Nephron progenitor cell (in vitro differentiated cells): Measurements from ENCODE around the gene AVEN.
A peak's percentile ranks its signal among the peaks of the same experiment; 100 is the strongest.

Experiments
- DNase-seq: peaks from one replicate; pipeline ENCODE4 v3.0.0; 2021
- H3K27ac Mint-ChIP-seq: 2 replicates; pipeline ENCODE4 v1.8.0; 2021; ENCODE audit warnings: mild to moderate bottlenecking, moderate library complexity, mixed read lengths
- H3K27me3 Mint-ChIP-seq: 2 replicates; pipeline ENCODE4 v1.8.0; 2021; ENCODE audit warnings: mild to moderate bottlenecking, low read depth, mixed read lengths; ENCODE audit not compliant: poor library complexity
- H3K36me3 Mint-ChIP-seq: 2 replicates; pipeline ENCODE4 v1.8.0; 2021; ENCODE audit warnings: low read depth, mixed read lengths
- H3K4me1 Mint-ChIP-seq: 2 replicates; pipeline ENCODE4 v1.8.0; 2021; ENCODE audit warnings: mixed read lengths
- H3K4me3 Mint-ChIP-seq: 2 replicates; pipeline ENCODE4 v1.8.0; 2021; ENCODE audit warnings: mild to moderate bottlenecking, moderate library complexity, mixed read lengths
- H3K9me3 Mint-ChIP-seq: 2 replicates; pipeline ENCODE4 v1.8.0; 2021; ENCODE audit warnings: mild to moderate bottlenecking, moderate library complexity, mixed read lengths
- TF ChIP-seq, protein P1 (sequence below): fragments of 200-600 bp; sonication (generic); IDR thresholded peaks from 2 replicates; pipeline ENCODE4 v1.5.0; 2021; ENCODE audit warnings: antibody characterized with exemption

Gene AVEN

DNA sequence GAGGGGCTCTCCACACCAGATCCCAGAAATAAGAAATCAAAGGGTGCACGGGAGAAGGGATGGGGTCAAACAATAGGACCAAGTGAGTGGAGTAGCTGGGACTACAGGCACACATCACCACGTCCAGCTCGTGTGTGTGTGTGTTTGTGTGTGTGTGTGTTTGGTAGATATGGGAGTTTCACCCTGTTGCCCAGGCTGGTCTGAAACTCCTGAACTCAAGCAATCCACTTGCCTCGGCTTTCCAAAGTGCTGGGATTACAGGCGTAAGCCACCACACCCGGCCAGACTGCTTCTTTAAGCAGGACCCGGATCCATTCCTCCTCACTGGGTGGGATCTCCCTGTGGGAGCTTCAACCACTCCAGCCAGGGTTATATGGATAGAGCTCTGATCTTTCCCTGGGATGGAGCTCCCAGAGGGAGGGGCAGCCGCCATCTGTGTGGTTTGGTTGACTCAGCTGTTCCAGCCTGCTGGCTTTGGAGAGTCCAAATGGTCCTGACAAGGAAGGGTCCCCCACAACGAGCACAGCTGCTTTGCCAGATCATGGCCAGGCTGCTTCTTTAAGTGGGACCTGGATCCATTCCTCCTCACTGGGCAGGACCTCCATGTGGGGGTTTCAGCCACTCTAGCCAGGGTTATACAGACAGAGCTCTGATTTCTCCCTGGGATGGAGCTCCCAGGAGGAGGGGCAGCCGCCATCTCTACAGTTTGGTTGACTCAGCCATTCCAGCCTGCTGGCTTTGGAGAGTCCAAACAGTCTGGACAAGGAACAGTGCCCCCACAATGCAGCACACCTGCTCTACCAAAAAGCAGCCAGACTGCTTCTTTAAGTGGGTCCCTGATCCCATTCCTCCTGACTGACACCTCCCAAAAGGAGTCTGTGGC lies 9.1 kb upstream of the AVEN start:
- Mint-ChIP-seq H3K4me1 (no peaks in the 10 kb centered on the region), H3K27ac (no peak overlapping the region), H3K9me3 (peaks cover 54% of the 10 kb centered on the region), H3K27me3 (peaks cover 13% of the 10 kb centered on the region), H3K4me3 (no peak overlapping the region), H3K36me3 (peaks cover 22% of the 10 kb centered on the region)
- no peak for DNase-seq
- TF ChIP-seq, protein P1, sequence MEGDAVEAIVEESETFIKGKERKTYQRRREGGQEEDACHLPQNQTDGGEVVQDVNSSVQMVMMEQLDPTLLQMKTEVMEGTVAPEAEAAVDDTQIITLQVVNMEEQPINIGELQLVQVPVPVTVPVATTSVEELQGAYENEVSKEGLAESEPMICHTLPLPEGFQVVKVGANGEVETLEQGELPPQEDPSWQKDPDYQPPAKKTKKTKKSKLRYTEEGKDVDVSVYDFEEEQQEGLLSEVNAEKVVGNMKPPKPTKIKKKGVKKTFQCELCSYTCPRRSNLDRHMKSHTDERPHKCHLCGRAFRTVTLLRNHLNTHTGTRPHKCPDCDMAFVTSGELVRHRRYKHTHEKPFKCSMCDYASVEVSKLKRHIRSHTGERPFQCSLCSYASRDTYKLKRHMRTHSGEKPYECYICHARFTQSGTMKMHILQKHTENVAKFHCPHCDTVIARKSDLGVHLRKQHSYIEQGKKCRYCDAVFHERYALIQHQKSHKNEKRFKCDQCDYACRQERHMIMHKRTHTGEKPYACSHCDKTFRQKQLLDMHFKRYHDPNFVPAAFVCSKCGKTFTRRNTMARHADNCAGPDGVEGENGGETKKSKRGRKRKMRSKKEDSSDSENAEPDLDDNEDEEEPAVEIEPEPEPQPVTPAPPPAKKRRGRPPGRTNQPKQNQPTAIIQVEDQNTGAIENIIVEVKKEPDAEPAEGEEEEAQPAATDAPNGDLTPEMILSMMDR = no peak

- peaks cover 41% of the 10 kb centered on the region for H3K9me3 Mint-ChIP-seq
- no peak overlapping the region for H3K27ac Mint-ChIP-seq
- no peak for DNase-seq
- H3K36me3 Mint-ChIP-seq = peaks cover 22% of the 10 kb centered on the region
- no peak overlapping the region for H3K4me3 Mint-ChIP-seq
- H3K27me3 Mint-ChIP-seq = peaks cover 10% of the 10 kb centered on the region
- no peaks in the 10 kb centered on the region for H3K4me1 Mint-ChIP-seq
- TF ChIP-seq, protein P1 = no peak
These were observed 7.6 kb upstream of the AVEN start for GRCh38 chr15:34046471-34047145.

DNA sequence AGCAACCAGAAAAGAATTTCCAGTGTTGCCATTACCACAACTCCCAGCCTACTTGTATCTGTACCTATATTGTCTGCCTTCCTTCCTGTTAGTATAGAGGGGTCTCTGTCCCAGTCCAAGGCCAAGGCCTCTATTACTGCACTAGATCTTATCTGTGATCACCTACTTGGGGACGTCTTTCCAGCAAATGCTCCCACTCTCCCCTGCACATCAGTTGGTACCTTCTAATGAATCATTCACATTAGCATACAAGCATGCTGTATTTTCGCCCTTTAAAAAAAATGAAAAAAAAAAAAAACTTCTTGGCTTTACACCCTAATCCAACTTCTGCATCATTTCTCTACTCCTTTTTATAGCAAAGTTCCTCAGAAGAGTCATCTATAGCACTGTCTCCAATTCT lies 4.8 kb upstream of the AVEN start:
- DNase-seq = no peak
- peaks cover 11% of the 10 kb centered on the region for H3K4me1 Mint-ChIP-seq
- H3K36me3 Mint-ChIP-seq = peaks cover 2% of the 10 kb centered on the region
- H3K4me3 Mint-ChIP-seq = no peak overlapping the region
- H3K27ac Mint-ChIP-seq = no peak overlapping the region
- peaks cover 5% of the 10 kb centered on the region for H3K27me3 Mint-ChIP-seq
- peaks cover 13% of the 10 kb centered on the region for H3K9me3 Mint-ChIP-seq
- TF ChIP-seq, protein P1 = no peak

DNA sequence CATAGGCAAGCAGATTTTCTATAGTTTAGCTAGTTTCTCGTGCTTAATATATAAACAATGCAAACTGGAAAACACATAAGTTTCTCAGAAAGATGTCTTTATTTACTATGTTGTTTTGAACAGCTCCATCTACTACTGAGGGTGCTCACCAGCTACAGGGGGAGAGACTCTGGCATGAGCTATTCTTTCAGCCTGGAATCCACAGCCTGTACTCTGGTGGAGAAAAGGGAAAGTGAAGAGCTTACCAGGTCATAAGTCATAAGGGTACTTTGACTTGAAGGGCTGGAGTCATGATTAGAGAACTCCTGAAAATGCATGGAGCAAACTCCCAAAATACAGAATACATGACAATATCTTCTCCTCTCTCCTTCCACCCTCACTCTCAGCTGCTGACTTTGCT lies 4.4 kb upstream of the AVEN start:
- peaks cover 10% of the 10 kb centered on the region for H3K9me3 Mint-ChIP-seq
- no peak overlapping the region for H3K27ac Mint-ChIP-seq
- DNase-seq = no peak
- TF ChIP-seq, protein P1 = no peak
- H3K27me3 Mint-ChIP-seq = peaks cover 5% of the 10 kb centered on the region
- no peaks in the 10 kb centered on the region for H3K36me3 Mint-ChIP-seq
- peaks cover 11% of the 10 kb centered on the region for H3K4me1 Mint-ChIP-seq
- H3K4me3 Mint-ChIP-seq = no peak overlapping the region

- no peak for DNase-seq
- H3K36me3 Mint-ChIP-seq = no peaks in the 10 kb centered on the region
- peaks cover 5% of the 10 kb centered on the region for H3K27me3 Mint-ChIP-seq
- H3K4me1 Mint-ChIP-seq = peaks cover 24% of the 10 kb centered on the region
- peak overlapping the region; percentile 84 for H3K4me3 Mint-ChIP-seq
- TF ChIP-seq, protein P1 = no peak
- no peak overlapping the region for H3K27ac Mint-ChIP-seq
- no peaks in the 10 kb centered on the region for H3K9me3 Mint-ChIP-seq
These were observed 748 bp upstream of the AVEN start for GRCh38 chr15:34039790-34040113.
